ENCODE results near the gene ERC1.

- no peak for TF ChIP-seq CTCF (IDR thresholded peaks at IDR 0.05)
- TF ChIP-seq POLR2AphosphoS5 (IDR thresholded peaks at IDR 0.05): no peak
These were observed 434.3 kb downstream of the ERC1 start for GRCh38 chr12:1425396-1425729.

Data from suprapubic skin (tissue), 3 donors.